IMR-90 (cell line): ENCODE results near the gene ARHGEF26. TPM values are rescaled to one million over a fixed set of nuclear protein-coding genes. Genes with fewer than 3 reads are reported as not detected.

ENCODE experiments used
- ATAC-seq: fragments of 200-7000 bp; cut with Tn5 transposase; 2 replicates; pipeline ENCODE4 v1.9.1; 2020; ENCODE audit warnings: low read depth, mild to moderate bottlenecking, moderate library complexity
- BruUV-seq: library from RNA; stranded (reverse); fragments of 400-500 nt; replicated peaks from 2 replicates; lab custom pipeline; 2021; lab: Mats Ljungman, UMichigan
- CTCF ChIA-PET: fragments of 300-600 bp; formaldehyde crosslinking; extraction: SDS; loops from one replicate; lab custom pipeline; 2021; ENCODE audit warnings: antibody characterized with exemption; lab: Yijun Ruan, JAX
- POLR2A ChIA-PET: fragments of 300-600 bp; sonication (Branson Sonifier 250); formaldehyde crosslinking; loops from one replicate; lab custom pipeline; 2022; ENCODE audit warnings: antibody characterized with exemption; ENCODE audit not compliant: unreplicated experiment; lab: Charles Lee
- DNase-seq: peaks from one replicate; pipeline ENCODE4 v3.0.0; 2013
- H2AFZ ChIP-seq: replicated peaks from 2 replicates; pipeline ENCODE3; 2013; ENCODE audit warnings: low read length, mild to moderate bottlenecking; ENCODE audit not compliant: poor library complexity
- H2AK5ac ChIP-seq: 2 replicates; pipeline ENCODE4 v1.6.1; 2013; ENCODE audit warnings: low read depth, low read length, inconsistent platforms
- H2AK9ac ChIP-seq: replicated peaks from 2 replicates; pipeline ENCODE3; 2013; ENCODE audit warnings: mild to moderate bottlenecking, low read depth, low read length, moderate library complexity; ENCODE audit not compliant: poor library complexity
- H2BK120ac ChIP-seq: 2 replicates; pipeline ENCODE4 v1.6.1; 2013; ENCODE audit warnings: low read depth, low read length, inconsistent platforms
- H2BK15ac ChIP-seq: 3 replicates; pipeline ENCODE4 v1.6.1; 2013; ENCODE audit warnings: low read depth, low read length, inconsistent platforms
- H2BK20ac ChIP-seq: 2 replicates; pipeline ENCODE4 v1.6.1; 2013; ENCODE audit warnings: low read depth, mild to moderate bottlenecking, inconsistent platforms, low read length, moderate library complexity
- H2BK5ac ChIP-seq: 2 replicates; pipeline ENCODE4 v1.6.1; 2013; ENCODE audit warnings: mild to moderate bottlenecking, low read depth, low read length, inconsistent platforms; ENCODE audit not compliant: poor library complexity, severe bottlenecking
- H3K14ac ChIP-seq: replicated peaks from 2 replicates; pipeline ENCODE4 v1.6.1; 2013; ENCODE audit warnings: low read depth, low read length, inconsistent platforms
- H3K18ac ChIP-seq: 2 replicates; pipeline ENCODE4 v1.6.1; 2013; ENCODE audit warnings: low read depth, low read length, control low read depth
- H3K23ac ChIP-seq: 2 replicates; pipeline ENCODE4 v1.6.1; 2013; ENCODE audit warnings: low read depth, low read length, inconsistent platforms
- H3K27ac ChIP-seq: 2 replicates; pipeline ENCODE4 v1.5.1; 2013; ENCODE audit warnings: mild to moderate bottlenecking, control low read depth, low read length; ENCODE audit not compliant: insufficient read depth
- H3K27me3 ChIP-seq: 2 replicates; pipeline ENCODE4 v1.6.1; 2013; ENCODE audit warnings: low read length; ENCODE audit not compliant: control insufficient read depth, insufficient read depth
- H3K36me3 ChIP-seq: 2 replicates; pipeline ENCODE4 v1.6.1; 2013; ENCODE audit warnings: low read length, mixed read lengths; ENCODE audit not compliant: control insufficient read depth, insufficient read depth
- H3K4ac ChIP-seq: 2 replicates; pipeline ENCODE4 v1.6.1; 2013; ENCODE audit warnings: low read depth, low read length, inconsistent platforms
- H3K4me1 ChIP-seq: 2 replicates; pipeline ENCODE4 v1.6.1; 2013; ENCODE audit warnings: low read length, mixed read lengths; ENCODE audit not compliant: control insufficient read depth, insufficient read depth
- H3K4me2 ChIP-seq: 2 replicates; pipeline ENCODE4 v1.6.1; 2013; ENCODE audit warnings: low read depth, mild to moderate bottlenecking, control low read depth, low read length, moderate library complexity
- H3K4me3 ChIP-seq: 2 replicates; pipeline ENCODE4 v1.5.1; 2013; ENCODE audit warnings: low read depth, mild to moderate bottlenecking, control low read depth, low read length, moderate library complexity; ENCODE audit not compliant: insufficient read depth
- H3K56ac ChIP-seq: 2 replicates; pipeline ENCODE4 v1.6.1; 2013; ENCODE audit warnings: low read length, inconsistent platforms; ENCODE audit not compliant: insufficient read depth; ENCODE audit errors: extremely low read depth
- H3K79me1 ChIP-seq, 2 experiments: 2 replicates each; pipeline ENCODE4 v1.6.1; 2013; ENCODE audit warnings: low read length in 2 of 2, inconsistent platforms in 1 of 2, low read depth in 1 of 2
- H3K9ac ChIP-seq: 2 replicates; pipeline ENCODE4 v1.6.1; 2013; ENCODE audit warnings: low read depth, low read length, control low read depth
- H3K9me1 ChIP-seq: 2 replicates; pipeline ENCODE4 v1.6.1; 2013; ENCODE audit warnings: low read length, inconsistent platforms; ENCODE audit not compliant: insufficient read depth
- H3K9me3 ChIP-seq: 2 replicates; pipeline ENCODE4 v1.6.1; 2013; ENCODE audit warnings: low read length; ENCODE audit not compliant: control insufficient read depth, insufficient read depth
- H4K20me1 ChIP-seq: 2 replicates; pipeline ENCODE4 v1.6.1; 2013; ENCODE audit warnings: low read length, inconsistent platforms; ENCODE audit not compliant: insufficient read depth
- H4K5ac ChIP-seq: 2 replicates; pipeline ENCODE4 v1.6.1; 2013; ENCODE audit warnings: mild to moderate bottlenecking, low read depth, low read length, control low read depth
- H4K8ac ChIP-seq, 2 experiments: 2 replicates each; pipeline ENCODE4 v1.6.1; 2013; ENCODE audit warnings: low read depth in 2 of 2, low read length in 2 of 2, control low read depth in 1 of 2, inconsistent platforms in 1 of 2
- H4K91ac ChIP-seq: 2 replicates; pipeline ENCODE4 v1.6.1; 2013; ENCODE audit warnings: low read depth, low read length, inconsistent platforms; ENCODE audit not compliant: insufficient read depth
- CTCF ChIP-seq: conservative IDR thresholded peaks from 2 replicates; pipeline ENCODE4 v1.5.1; 2012; ENCODE audit warnings: mild to moderate bottlenecking, low read depth, low read length, improper control_type of control experiment
- MAZ ChIP-seq: IDR thresholded peaks from 2 replicates; pipeline ENCODE4 v1.6.1; 2012; ENCODE audit warnings: low read depth, mild to moderate bottlenecking, low read length, improper control_type of control experiment, moderate library complexity, borderline replicate concordance
- POLR2A ChIP-seq: IDR thresholded peaks from 2 replicates; pipeline ENCODE4 v1.6.1; 2012; ENCODE audit warnings: mild to moderate bottlenecking, low read depth, low read length
- RFX5 ChIP-seq: IDR thresholded peaks from 2 replicates; pipeline ENCODE4 v1.8.0; 2012; ENCODE audit warnings: low read depth, mild to moderate bottlenecking, low read length, moderate library complexity
- USF2 ChIP-seq: fragments of 150-350 bp; IDR thresholded peaks from 2 replicates; pipeline ENCODE4 v1.6.1; 2017; ENCODE audit warnings: mild to moderate bottlenecking, antibody characterized with exemption, low read length, low read depth
- WGBS, 2 experiments: methylation state at CpG; one replicate each; pipeline versions ENCODE4 v1.1.5 to v1.1.7; 2013; ENCODE audit warnings: missing lambda C conversion rate in 2 of 2; ENCODE audit not compliant: insufficient read length in 1 of 2; ENCODE audit errors: extremely low coverage in 2 of 2; 5-methylcytosine and 5-hydroxymethylcytosine counted together
- dilution Hi-C: fragments of 300-500 bp; cut with HindIII; formaldehyde crosslinking; loops from one replicate; pipeline ENCODE4 v1.14.3; 2018; ENCODE audit warnings: low sequenced_read_pairs; ENCODE audit not compliant: unreplicated experiment
- in situ Hi-C: fragments of 300-500 bp; cut with MboI; formaldehyde crosslinking; loops from 3 replicates; pipeline ENCODE4 v1.14.3; 2019; ENCODE audit warnings: low sequenced_read_pairs, inconsistent platforms, mixed read lengths
- intact Hi-C: fragments of 100-400 bp; cut with micrococcal nuclease; formaldehyde crosslinking; loops from 2 replicates; pipeline ENCODE4 v1.10.0; 2022
- polyA plus RNA-seq, 3 experiments: library from polyadenylated mRNA; depleted of rRNA; stranded (reverse); fragments of >200 nt; gene quantifications; 2 replicates each; pipeline ENCODE4 v1.2.3, GENCODE V29; 2012; ENCODE audit warnings: low replicate concordance in 1 of 3
- total RNA-seq: library from RNA; depleted of rRNA; stranded (reverse); fragments of >200 nt; gene quantifications from 2 replicates; pipeline ENCODE4 v1.2.3, GENCODE V29; 2012

Gene ARHGEF26
- total and polyA plus RNA-seq, 2 of the 4 experiments (the other 2 are of a cell fraction) = 2.0 to 2.3 TPM

GRCh38 chr3:154170300-154170699 is 49.1 kb downstream of the ARHGEF26 start:
- no peaks in the 10 kb centered on the region for H3K9me3 ChIP-seq
- ChIA-PET POLR2A (no interaction called here), CTCF (interaction anchor here (0.7 kb wide), 1 partner anchor 58 kb away, joined by 4 read pairs; no protein-coding TSS in a partner anchor)
- no peak overlapping the region for H2BK20ac ChIP-seq
- H2BK120ac ChIP-seq = no peak overlapping the region
- H4K8ac ChIP-seq = no peak overlapping the region
- H2AFZ ChIP-seq = no peak overlapping the region
- no peak overlapping the region for H3K56ac ChIP-seq
- no peak overlapping the region for H3K4me3 ChIP-seq
- H3K36me3 ChIP-seq = no peaks in the 10 kb centered on the region
- H4K91ac ChIP-seq = no peak overlapping the region
- no peak overlapping the region for H2BK15ac ChIP-seq
- H3K27ac ChIP-seq = no peak overlapping the region
- H2AK5ac ChIP-seq = no peak overlapping the region
- H3K4ac ChIP-seq = no peak overlapping the region
- H3K4me1 ChIP-seq = no peaks in the 10 kb centered on the region
- H2BK5ac ChIP-seq = no peak overlapping the region
- in situ Hi-C loops = no loop called here
- no TSS peak for BruUV-seq
- intact Hi-C loops = no loop called here
- no peaks in the 10 kb centered on the region for H3K27me3 ChIP-seq
- no peak overlapping the region for H4K5ac ChIP-seq
- dilution Hi-C loops = no loop called here
- no peak overlapping the region for H3K14ac ChIP-seq
- H3K23ac ChIP-seq = no peak overlapping the region
- no peak for DNase-seq
- ATAC-seq = no peak
- H3K9ac ChIP-seq = no peak overlapping the region
- H2AK9ac ChIP-seq = no peak overlapping the region
- H3K18ac ChIP-seq = no peak overlapping the region
- TF ChIP-seq CTCF (no peak), USF2 (no peak), MAZ (no peak), RFX5 (no peak), POLR2A (no peak)
- H3K79me1 ChIP-seq = no peaks in the 10 kb centered on the region
- H4K20me1 ChIP-seq = no peaks in the 10 kb centered on the region
- no peaks in the 10 kb centered on the region; the same call in 1 of the 2 replicates for H3K9me1 ChIP-seq
- whole genome bisulfite sequencing, 2 experiments = no CpG with 5 or more reads among the region's 1 CpG
- H3K4me2 ChIP-seq = no peak overlapping the region
